AG10803 (cell line): ENCODE results near the gene ANKRD44.

Experiments used
- DNase-seq: peaks from one replicate; pipeline ENCODE4 v3.0.0; 2010; ENCODE audit warnings: low read depth
- H3K4me3 ChIP-seq: 2 replicates; pipeline ENCODE4 v1.5.1; 2011; ENCODE audit warnings: mild to moderate bottlenecking, low read length, control low read depth
- TF ChIP-seq, protein P1 (sequence below): conservative IDR thresholded peaks from 2 replicates; pipeline ENCODE4 v1.5.1; 2011; ENCODE audit warnings: mild to moderate bottlenecking, low read length, control low read depth, inconsistent platforms

The ANKRD44 gene

GRCh38 chr2:197210430-197210829 is 100.2 kb downstream of the ANKRD44 start:
- H3K4me3 ChIP-seq = no peak overlapping the region
- DNase-seq = no peak
- TF ChIP-seq, protein P1, sequence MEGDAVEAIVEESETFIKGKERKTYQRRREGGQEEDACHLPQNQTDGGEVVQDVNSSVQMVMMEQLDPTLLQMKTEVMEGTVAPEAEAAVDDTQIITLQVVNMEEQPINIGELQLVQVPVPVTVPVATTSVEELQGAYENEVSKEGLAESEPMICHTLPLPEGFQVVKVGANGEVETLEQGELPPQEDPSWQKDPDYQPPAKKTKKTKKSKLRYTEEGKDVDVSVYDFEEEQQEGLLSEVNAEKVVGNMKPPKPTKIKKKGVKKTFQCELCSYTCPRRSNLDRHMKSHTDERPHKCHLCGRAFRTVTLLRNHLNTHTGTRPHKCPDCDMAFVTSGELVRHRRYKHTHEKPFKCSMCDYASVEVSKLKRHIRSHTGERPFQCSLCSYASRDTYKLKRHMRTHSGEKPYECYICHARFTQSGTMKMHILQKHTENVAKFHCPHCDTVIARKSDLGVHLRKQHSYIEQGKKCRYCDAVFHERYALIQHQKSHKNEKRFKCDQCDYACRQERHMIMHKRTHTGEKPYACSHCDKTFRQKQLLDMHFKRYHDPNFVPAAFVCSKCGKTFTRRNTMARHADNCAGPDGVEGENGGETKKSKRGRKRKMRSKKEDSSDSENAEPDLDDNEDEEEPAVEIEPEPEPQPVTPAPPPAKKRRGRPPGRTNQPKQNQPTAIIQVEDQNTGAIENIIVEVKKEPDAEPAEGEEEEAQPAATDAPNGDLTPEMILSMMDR = no peak

GRCh38 chr2:197209742-197210408 is 100.7 kb downstream of the ANKRD44 start:
- no peak overlapping the region for H3K4me3 ChIP-seq
- TF ChIP-seq, protein P1 = no peak
- no peak for DNase-seq

GRCh38 chr2:197209246-197209645 is 101.3 kb downstream of the ANKRD44 start:
- no peak overlapping the region for H3K4me3 ChIP-seq
- DNase-seq = no peak
- TF ChIP-seq, protein P1 = no peak

DNA sequence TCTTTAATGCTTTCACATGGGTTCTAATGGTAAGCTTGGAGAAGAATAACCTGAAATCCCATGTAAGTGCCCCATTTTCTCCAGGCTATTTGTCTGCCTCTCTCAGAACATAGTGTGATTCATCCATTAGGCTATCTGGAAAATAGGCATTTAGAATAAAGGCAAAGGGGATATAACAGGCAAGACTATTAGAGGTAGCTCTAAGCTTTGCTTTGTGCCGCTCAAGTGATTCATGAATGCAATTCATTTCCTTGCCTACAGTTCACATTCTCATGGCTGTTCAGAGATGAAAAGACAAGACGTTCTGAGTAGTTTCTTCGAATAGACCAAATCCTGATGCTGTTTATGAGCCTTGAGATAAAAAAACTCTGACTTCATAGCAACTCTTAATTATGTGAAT is 101.7 kb downstream of the ANKRD44 start:
- no peak overlapping the region for H3K4me3 ChIP-seq
- TF ChIP-seq, protein P1 = no peak
- no peak for DNase-seq

DNA sequence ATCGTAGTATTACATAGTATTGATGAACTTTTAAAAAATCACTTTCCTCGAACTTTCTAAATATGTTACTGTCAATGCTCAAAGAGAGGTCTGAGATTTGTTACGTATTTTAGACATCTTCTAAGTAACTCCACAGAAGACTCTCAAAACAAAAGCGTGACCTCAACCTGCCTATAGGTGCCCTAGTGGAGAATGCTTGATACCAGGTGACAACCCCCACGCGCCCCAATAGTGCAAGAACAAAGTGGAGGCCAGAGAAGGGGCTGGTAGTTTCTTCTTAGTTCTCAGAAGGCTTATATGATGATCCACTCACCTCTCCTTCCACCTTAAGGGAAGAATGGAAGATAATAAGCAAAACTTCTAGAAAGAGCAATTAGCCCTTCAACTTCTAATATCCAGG is 102.6 kb downstream of the ANKRD44 start:
- TF ChIP-seq, protein P1 = no peak
- DNase-seq = no peak
- no peak overlapping the region for H3K4me3 ChIP-seq

GRCh38 chr2:197207598-197207997 is 103.0 kb downstream of the ANKRD44 start:
- DNase-seq = no peak
- no peak overlapping the region for H3K4me3 ChIP-seq
- TF ChIP-seq, protein P1 = no peak

- no peak overlapping the region for H3K4me3 ChIP-seq
- peak; percentile 47 for DNase-seq
- TF ChIP-seq, protein P1 = no peak
Observed at GRCh38 chr2:197207106-197207505, 103.5 kb downstream of the ANKRD44 start.
